HepG2 (cell line): ENCODE data around the gene BBC3. TPM values are rescaled to one million over a fixed set of nuclear protein-coding genes. Genes with fewer than 3 reads are reported as not detected.

Experiments
- DNMT1 ChIP-seq: sonication (generic); formaldehyde crosslinking; IDR thresholded peaks from 2 replicates; pipeline ENCODE4 v1.5.1; 2020; ENCODE audit warnings: mild to moderate bottlenecking, missing genetic modification reagents
- FOXP1 ChIP-seq, 2 experiments: fragments of 450-650 bp in 1 of 2; IDR thresholded peaks; 2 replicates each; pipeline ENCODE4 v1.6.1; 2017 to 2018; ENCODE audit warnings: antibody characterized with exemption in 1 of 2
- JUNB ChIP-seq: sonication (generic); formaldehyde crosslinking; IDR thresholded peaks from 2 replicates; pipeline ENCODE4 v1.8.0; 2022; ENCODE audit warnings: missing genetic modification reagents, mild to moderate bottlenecking, borderline replicate concordance
- KLF15 ChIP-seq: sonication (generic); formaldehyde crosslinking; IDR thresholded peaks from 2 replicates; pipeline ENCODE4 v1.8.1; 2023; ENCODE audit warnings: borderline replicate concordance, mild to moderate bottlenecking, inconsistent platforms, missing genetic modification reagents, mixed read lengths
- REPIN1 ChIP-seq: sonication (generic); formaldehyde crosslinking; IDR thresholded peaks from 2 replicates; pipeline ENCODE4 v1.8.0; 2022; ENCODE audit warnings: missing genetic modification reagents, low read depth, mild to moderate bottlenecking, borderline replicate concordance
- SAP130 ChIP-seq: IDR thresholded peaks from 2 replicates; pipeline ENCODE4 v1.6.1; 2016; ENCODE audit warnings: low read depth
- SRF ChIP-seq: IDR thresholded peaks from 2 replicates; pipeline ENCODE4 v1.6.1; 2011; ENCODE audit warnings: mild to moderate bottlenecking, low read depth, low read length, moderate library complexity
- ZNF136 ChIP-seq: sonication (generic); formaldehyde crosslinking; IDR thresholded peaks from 2 replicates; pipeline ENCODE4 v1.8.1; 2022; ENCODE audit warnings: low read depth, mild to moderate bottlenecking, moderate library complexity, missing genetic modification reagents
- ZNF552 ChIP-seq: sonication (generic); formaldehyde crosslinking; IDR thresholded peaks from 2 replicates; pipeline ENCODE4 v1.9.0; 2022; ENCODE audit warnings: missing genetic modification reagents, mild to moderate bottlenecking, borderline replicate concordance
- ZNF557 ChIP-seq: sonication (generic); formaldehyde crosslinking; IDR thresholded peaks from 2 replicates; pipeline ENCODE4 v1.4.0; 2020; ENCODE audit warnings: missing genetic modification reagents
- ZNF572 ChIP-seq: sonication (generic); formaldehyde crosslinking; IDR thresholded peaks from 2 replicates; pipeline ENCODE4 v1.5.1; 2020; ENCODE audit warnings: mild to moderate bottlenecking, missing genetic modification reagents
- ZNF709 ChIP-seq: sonication (generic); formaldehyde crosslinking; IDR thresholded peaks from 2 replicates; pipeline ENCODE4 v1.5.0; 2020; ENCODE audit warnings: mild to moderate bottlenecking, missing genetic modification reagents
- polyA plus RNA-seq, 8 experiments: library from polyadenylated mRNA; depleted of rRNA in 3 of 8; stranded (reverse) in 7 of 8; unstranded in 1 of 8; fragments of >200 nt; fragmentation: Illumina TruSeq in 4 of 8; extraction: Trizol in 4 of 8; gene quantifications; 2 replicates each; pipeline versions ENCODE4 v1.2.1 to v1.2.3, GENCODE V29; 2011 to 2016; ENCODE audit warnings: low read depth in 4 of 8, missing spikeins in 1 of 8, mixed read lengths in 1 of 8; ENCODE audit not compliant: insufficient read depth in 1 of 8
- total RNA-seq, 5 experiments: library from RNA; depleted of rRNA; stranded (reverse); fragments of >200 nt; fragmentation: Illumina TruSeq; extraction: Trizol; gene quantifications; 2 replicates each; pipeline ENCODE4 v1.2.3, GENCODE V29; 2016; ENCODE audit warnings: low read depth in 1 of 5
- TF ChIP-seq, protein P1 (sequence below), 2 experiments: sonication (generic) in 1 of 2; formaldehyde crosslinking in 1 of 2; IDR thresholded peaks; 2 replicates each; pipeline versions ENCODE4 v1.4.0 to v1.6.1; 2018 to 2020; ENCODE audit warnings: missing genetic modification reagents in 2 of 2, borderline replicate concordance in 1 of 2, low read depth in 1 of 2, mild to moderate bottlenecking in 1 of 2, missing biosample characterization in 1 of 2
- TF ChIP-seq, protein P2 (sequence below): sonication (generic); formaldehyde crosslinking; IDR thresholded peaks from 2 replicates; pipeline ENCODE4 v1.8.0; 2022; ENCODE audit warnings: missing genetic modification reagents, mild to moderate bottlenecking, inconsistent platforms, borderline replicate concordance
- TF ChIP-seq, protein P3 (sequence below): sonication (generic); formaldehyde crosslinking; IDR thresholded peaks from 2 replicates; pipeline ENCODE4 v1.5.0; 2020; ENCODE audit warnings: missing genetic modification reagents
- TF ChIP-seq, protein P4 (sequence below): IDR thresholded peaks from 2 replicates; pipeline ENCODE4 v1.6.1; 2016; ENCODE audit warnings: low read depth
- TF ChIP-seq, protein P5 (sequence below): sonication (generic); formaldehyde crosslinking; IDR thresholded peaks from 2 replicates; pipeline ENCODE4 v1.9.0; 2021; ENCODE audit warnings: missing genetic modification reagents, borderline replicate concordance
- TF ChIP-seq, protein P6 (sequence below): sonication (generic); formaldehyde crosslinking; IDR thresholded peaks from 2 replicates; pipeline ENCODE4 v1.4.0; 2020; ENCODE audit warnings: missing genetic modification reagents

The BBC3 gene
- total and polyA plus RNA-seq, 2 of the 13 experiments (the other 11 are each of a cell fraction or from before 2014, with no cell fraction given): 6.1 to 8.8 TPM

DNA sequence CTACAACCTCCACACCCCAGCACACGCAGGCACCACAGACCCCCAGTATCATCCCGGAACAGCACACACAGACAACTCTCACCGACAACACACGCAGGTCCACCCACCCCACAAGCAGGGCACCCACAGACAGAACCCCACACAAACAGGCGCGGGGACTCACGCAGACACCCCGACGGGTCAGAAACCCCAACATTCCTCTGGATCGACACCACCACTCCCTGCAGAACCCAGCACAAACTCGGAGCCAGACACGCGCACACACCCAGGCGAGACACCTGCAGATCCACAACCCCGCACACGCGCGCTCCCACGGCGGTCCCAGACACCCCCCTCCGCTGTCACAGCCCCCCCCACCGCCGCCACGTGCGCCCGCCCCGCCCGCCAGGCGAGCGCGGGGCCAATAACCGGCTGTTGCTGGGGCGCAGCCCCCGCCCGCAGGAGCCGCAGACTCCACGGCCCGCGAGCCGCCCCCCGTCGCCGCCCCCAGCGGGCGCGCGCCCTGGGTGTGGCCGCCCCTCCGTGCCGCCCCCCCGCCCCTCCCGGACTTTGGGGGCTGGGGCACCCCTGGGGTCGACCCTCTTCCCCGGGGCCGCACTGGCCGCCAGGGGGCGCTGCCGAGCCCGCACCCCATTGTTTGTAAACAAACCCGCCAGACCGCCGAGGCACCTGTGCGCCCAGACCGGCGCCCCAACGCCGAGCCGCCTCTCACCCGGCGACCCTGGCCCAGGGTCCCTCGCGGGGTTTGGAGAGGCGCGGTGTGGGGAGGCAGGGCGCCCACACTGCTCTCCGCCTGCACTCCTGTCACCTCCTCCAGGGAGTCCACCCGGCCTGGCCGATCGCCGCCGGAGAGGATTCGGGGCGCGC is 712 bp downstream of the BBC3 start (continued):
- TF ChIP-seq, protein P1, sequence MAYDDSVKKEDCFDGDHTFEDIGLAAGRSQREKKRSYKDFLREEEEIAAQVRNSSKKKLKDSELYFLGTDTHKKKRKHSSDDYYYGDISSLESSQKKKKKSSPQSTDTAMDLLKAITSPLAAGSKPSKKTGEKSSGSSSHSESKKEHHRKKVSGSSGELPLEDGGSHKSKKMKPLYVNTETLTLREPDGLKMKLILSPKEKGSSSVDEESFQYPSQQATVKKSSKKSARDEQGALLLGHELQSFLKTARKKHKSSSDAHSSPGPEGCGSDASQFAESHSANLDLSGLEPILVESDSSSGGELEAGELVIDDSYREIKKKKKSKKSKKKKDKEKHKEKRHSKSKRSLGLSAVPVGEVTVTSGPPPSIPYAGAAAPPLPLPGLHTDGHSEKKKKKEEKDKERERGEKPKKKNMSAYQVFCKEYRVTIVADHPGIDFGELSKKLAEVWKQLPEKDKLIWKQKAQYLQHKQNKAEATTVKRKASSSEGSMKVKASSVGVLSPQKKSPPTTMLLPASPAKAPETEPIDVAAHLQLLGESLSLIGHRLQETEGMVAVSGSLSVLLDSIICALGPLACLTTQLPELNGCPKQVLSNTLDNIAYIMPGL (CRISPR knock-in tag; IDR thresholded peaks at IDR 0.05; ENCODE audit: borderline replicate concordance in 1 of 2, low read depth in 1 of 2): peak in 1 of 2 experiments; percentile 47; a peak in 2 of 4 replicates
- no peak for TF ChIP-seq SRF
- TF ChIP-seq ZNF572 (CRISPR knock-in tag): 0 out of 2 replicates have a peak, but pooled peaks have one; percentile 41
- TF ChIP-seq, protein P2, sequence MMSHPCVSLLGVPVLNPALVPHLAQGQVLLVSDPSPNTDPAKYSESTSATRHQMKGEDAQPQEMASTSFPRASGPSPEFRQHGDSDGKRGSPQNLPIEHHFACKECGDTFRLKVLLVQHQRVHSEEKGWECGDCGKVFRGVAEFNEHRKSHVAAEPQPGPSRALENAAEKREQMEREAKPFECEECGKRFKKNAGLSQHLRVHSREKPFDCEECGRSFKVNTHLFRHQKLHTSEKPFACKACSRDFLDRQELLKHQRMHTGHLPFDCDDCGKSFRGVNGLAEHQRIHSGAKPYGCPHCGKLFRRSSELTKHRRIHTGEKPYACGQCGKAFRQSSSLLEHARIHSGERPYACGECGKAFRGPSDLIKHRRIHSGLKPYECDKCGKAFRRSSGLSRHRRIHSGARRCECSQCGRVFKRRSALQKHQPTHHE: no peak
- no peak for TF ChIP-seq JUNB
- no peak for TF ChIP-seq DNMT1 (CRISPR knock-in tag)
- TF ChIP-seq KLF15 (CRISPR knock-in tag): no peak
- TF ChIP-seq ZNF709 (CRISPR knock-in tag): no peak
- TF ChIP-seq FOXP1 (IDR thresholded peaks at IDR 0.05): no peak
- TF ChIP-seq FOXP1 (CRISPR knock-in tag; IDR thresholded peaks at IDR 0.05): peak; percentile 66
- no peak for TF ChIP-seq REPIN1 (CRISPR knock-in tag)
- 0 out of 2 replicates have a peak, but pooled peaks have one; percentile 35 for TF ChIP-seq ZNF552 (CRISPR knock-in tag)
- TF ChIP-seq ZNF557 (CRISPR knock-in tag): no peak
- no peak for TF ChIP-seq ZNF136 (CRISPR knock-in tag)
- TF ChIP-seq, protein P3, sequence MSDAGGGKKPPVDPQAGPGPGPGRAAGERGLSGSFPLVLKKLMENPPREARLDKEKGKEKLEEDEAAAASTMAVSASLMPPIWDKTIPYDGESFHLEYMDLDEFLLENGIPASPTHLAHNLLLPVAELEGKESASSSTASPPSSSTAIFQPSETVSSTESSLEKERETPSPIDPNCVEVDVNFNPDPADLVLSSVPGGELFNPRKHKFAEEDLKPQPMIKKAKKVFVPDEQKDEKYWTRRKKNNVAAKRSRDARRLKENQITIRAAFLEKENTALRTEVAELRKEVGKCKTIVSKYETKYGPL (CRISPR knock-in tag): no peak
- TF ChIP-seq, protein P4, sequence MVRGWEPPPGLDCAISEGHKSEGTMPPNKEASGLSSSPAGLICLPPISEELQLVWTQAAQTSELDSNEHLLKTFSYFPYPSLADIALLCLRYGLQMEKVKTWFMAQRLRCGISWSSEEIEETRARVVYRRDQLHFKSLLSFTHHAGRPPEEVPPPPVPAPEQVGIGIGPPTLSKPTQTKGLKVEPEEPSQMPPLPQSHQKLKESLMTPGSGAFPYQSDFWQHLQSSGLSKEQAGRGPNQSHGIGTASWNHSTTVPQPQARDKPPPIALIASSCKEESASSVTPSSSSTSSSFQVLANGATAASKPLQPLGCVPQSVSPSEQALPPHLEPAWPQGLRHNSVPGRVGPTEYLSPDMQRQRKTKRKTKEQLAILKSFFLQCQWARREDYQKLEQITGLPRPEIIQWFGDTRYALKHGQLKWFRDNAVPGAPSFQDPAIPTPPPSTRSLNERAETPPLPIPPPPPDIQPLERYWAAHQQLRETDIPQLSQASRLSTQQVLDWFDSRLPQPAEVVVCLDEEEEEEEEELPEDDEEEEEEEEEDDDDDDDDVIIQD (CRISPR knock-in tag): no peak
- peak; percentile 70 for TF ChIP-seq SAP130 (CRISPR knock-in tag)
- TF ChIP-seq, protein P5, sequence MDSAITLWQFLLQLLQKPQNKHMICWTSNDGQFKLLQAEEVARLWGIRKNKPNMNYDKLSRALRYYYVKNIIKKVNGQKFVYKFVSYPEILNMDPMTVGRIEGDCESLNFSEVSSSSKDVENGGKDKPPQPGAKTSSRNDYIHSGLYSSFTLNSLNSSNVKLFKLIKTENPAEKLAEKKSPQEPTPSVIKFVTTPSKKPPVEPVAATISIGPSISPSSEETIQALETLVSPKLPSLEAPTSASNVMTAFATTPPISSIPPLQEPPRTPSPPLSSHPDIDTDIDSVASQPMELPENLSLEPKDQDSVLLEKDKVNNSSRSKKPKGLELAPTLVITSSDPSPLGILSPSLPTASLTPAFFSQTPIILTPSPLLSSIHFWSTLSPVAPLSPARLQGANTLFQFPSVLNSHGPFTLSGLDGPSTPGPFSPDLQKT (CRISPR knock-in tag): no peak
- TF ChIP-seq, protein P6, sequence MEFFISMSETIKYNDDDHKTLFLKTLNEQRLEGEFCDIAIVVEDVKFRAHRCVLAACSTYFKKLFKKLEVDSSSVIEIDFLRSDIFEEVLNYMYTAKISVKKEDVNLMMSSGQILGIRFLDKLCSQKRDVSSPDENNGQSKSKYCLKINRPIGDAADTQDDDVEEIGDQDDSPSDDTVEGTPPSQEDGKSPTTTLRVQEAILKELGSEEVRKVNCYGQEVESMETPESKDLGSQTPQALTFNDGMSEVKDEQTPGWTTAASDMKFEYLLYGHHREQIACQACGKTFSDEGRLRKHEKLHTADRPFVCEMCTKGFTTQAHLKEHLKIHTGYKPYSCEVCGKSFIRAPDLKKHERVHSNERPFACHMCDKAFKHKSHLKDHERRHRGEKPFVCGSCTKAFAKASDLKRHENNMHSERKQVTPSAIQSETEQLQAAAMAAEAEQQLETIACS (CRISPR knock-in tag): peak; percentile 64
